Ishikawa (cell line): ENCODE data around the gene HAVCR1.

Experiments
- EGR1 ChIP-seq: IDR thresholded peaks from 2 replicates; pipeline ENCODE4 v1.6.1; 2012
- EP300 ChIP-seq: IDR thresholded peaks from 2 replicates; pipeline ENCODE4 v1.6.1; 2012; ENCODE audit warnings: borderline replicate concordance
- RAD21 ChIP-seq: IDR thresholded peaks from 2 replicates; pipeline ENCODE4 v1.6.1; 2012; ENCODE audit warnings: low read depth

DNA sequence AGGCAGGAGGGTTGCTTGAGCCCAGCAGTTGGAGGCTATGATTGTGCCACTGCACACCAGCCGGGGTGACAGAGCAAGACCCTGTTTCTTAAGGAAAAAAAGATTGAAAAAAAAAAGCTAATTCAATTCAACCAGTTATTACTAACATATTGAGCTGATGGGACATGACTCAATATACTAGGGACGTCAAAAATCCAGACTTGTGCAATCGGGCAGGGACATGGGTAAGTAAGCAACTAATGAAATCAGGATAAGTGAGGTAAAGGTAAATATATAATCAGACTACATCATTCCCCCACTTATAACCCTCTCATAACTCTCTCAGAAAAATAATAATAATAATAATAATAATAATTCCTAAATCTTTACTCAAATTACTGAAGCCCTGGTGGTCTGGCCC is 975 bp upstream of the HAVCR1 start:
- no peak for TF ChIP-seq RAD21
- no peak for TF ChIP-seq EGR1
- no peak for TF ChIP-seq EP300
